BLaER1 (cell line): ENCODE data around the gene UFC1.

Experiments used
- H3K27ac ChIP-seq: shearing (Covaris generic); formaldehyde crosslinking; 2 replicates; pipeline ENCODE4 v1.8.1; 2022
- H3K27me3 ChIP-seq: shearing (Covaris generic); formaldehyde crosslinking; 2 replicates; pipeline ENCODE4 v1.8.1; 2022
- H3K36me3 ChIP-seq: shearing (Covaris generic); formaldehyde crosslinking; 2 replicates; pipeline ENCODE4 v1.8.1; 2022
- H3K4me1 ChIP-seq: shearing (Covaris generic); formaldehyde crosslinking; 2 replicates; pipeline ENCODE4 v1.8.1; 2022
- H3K4me2 ChIP-seq: shearing (Covaris generic); formaldehyde crosslinking; 2 replicates; pipeline ENCODE4 v1.8.1; 2022
- H3K4me3 ChIP-seq: shearing (Covaris generic); formaldehyde crosslinking; 2 replicates; pipeline ENCODE4 v1.8.1; 2022
- H3K9ac ChIP-seq: shearing (Covaris generic); formaldehyde crosslinking; 2 replicates; pipeline ENCODE4 v1.8.1; 2022
- H3K9me3 ChIP-seq: shearing (Covaris generic); formaldehyde crosslinking; 2 replicates; pipeline ENCODE4 v1.8.1; 2022
- H4K20me1 ChIP-seq: shearing (Covaris generic); formaldehyde crosslinking; 2 replicates; pipeline ENCODE4 v1.8.1; 2022
- Cebpa-rat ChIP-seq: shearing (Covaris generic); IDR thresholded peaks from 2 replicates; pipeline ENCODE4 v1.8.1; 2022

UFC1 gene

DNA sequence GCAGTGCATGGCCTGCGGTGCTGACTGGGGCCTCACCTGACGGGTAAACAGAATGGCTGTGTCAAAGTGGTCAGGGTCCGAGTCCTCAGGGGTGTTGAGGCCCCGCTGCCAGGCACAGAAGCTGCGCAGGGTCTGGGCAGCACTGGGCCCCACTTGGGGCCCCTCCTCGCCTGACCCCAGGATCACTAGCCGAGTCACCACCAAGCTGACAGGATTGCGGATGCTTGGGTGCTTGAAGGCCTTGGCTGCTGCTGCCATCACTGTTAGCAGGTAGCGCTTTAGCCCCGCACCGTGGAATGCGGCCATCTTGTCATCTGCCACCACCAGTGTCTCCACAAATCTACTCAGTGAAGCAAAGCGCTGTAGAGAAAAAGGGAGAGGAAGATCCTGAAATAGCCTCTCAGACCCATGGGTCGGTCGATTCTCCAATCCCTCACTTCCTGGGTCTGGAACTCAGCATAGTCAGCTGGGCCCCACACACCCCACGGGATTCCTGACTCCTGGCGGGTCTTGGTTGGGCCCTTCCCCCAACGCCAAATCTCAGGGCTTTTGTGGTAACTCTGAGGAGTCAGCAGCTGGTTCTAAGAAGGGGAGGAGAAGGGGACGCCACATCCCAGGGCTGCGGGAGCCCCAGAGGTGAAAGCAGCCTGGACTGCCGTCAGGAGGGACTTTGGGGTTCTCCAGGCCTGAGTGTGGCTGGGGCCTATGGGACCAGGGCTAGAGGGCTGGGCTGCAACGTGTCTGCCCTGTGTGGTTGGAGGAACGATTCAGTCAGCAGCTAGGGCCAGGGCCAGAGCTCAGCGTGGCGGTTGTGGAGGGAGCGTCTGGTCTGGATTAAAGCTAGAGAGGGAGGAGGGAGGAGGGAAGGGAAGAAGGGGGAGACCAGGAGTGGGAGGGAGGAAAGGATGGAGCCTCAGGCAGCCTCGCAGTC is 43.0 kb downstream of the UFC1 start:
- H3K9ac ChIP-seq: peak overlapping the region; percentile 55
- H3K27me3 ChIP-seq: no peaks in the 10 kb centered on the region
- TF ChIP-seq Cebpa-rat: no peak
- H3K9me3 ChIP-seq: no peaks in the 10 kb centered on the region
- peak overlapping the region; percentile 63 for H3K27ac ChIP-seq
- H3K4me1 ChIP-seq: peaks cover 99% of the 10 kb centered on the region
- no peaks in the 10 kb centered on the region for H3K36me3 ChIP-seq
- peak overlapping the region; percentile 61 for H3K4me2 ChIP-seq
- no peak overlapping the region for H3K4me3 ChIP-seq
- no peaks in the 10 kb centered on the region for H4K20me1 ChIP-seq

- H4K20me1 ChIP-seq: no peaks in the 10 kb centered on the region
- peaks cover 93% of the 10 kb centered on the region for H3K4me1 ChIP-seq
- H3K27me3 ChIP-seq: no peaks in the 10 kb centered on the region
- H3K9ac ChIP-seq: peak overlapping the region; percentile 55; the same call in 1 of the 2 replicates
- TF ChIP-seq Cebpa-rat: no peak
- H3K4me3 ChIP-seq: no peak overlapping the region
- no peaks in the 10 kb centered on the region for H3K36me3 ChIP-seq
- peak overlapping the region; percentile 61 for H3K4me2 ChIP-seq
- no peaks in the 10 kb centered on the region for H3K9me3 ChIP-seq
- peak overlapping the region; percentile 63 for H3K27ac ChIP-seq
Observed at GRCh38 chr1:161197560-161198193, 43.9 kb downstream of the UFC1 start.

- H3K36me3 ChIP-seq: peaks cover under 1% of the 10 kb centered on the region; the same call in 1 of the 2 replicates
- H3K9me3 ChIP-seq: no peaks in the 10 kb centered on the region
- H3K4me3 ChIP-seq: no peak overlapping the region
- TF ChIP-seq Cebpa-rat: no peak
- peak overlapping the region; percentile 39 for H3K4me2 ChIP-seq
- no peaks in the 10 kb centered on the region for H4K20me1 ChIP-seq
- no peak overlapping the region for H3K9ac ChIP-seq
- H3K27me3 ChIP-seq: no peaks in the 10 kb centered on the region
- peaks cover 93% of the 10 kb centered on the region for H3K4me1 ChIP-seq
- no peak overlapping the region for H3K27ac ChIP-seq
Observed at GRCh38 chr1:161198194-161198896, 44.6 kb downstream of the UFC1 start.

- Histone ChIP-seq H3K27me3 (no peaks in the 10 kb centered on the region), H3K9ac (no peak within 1 kb of the TSS), H3K27ac (no peak within 1 kb of the TSS)
Observed at GRCh38 chr1:161198897-161199431, 45.2 kb downstream of the UFC1 start, which contains the start of gene ADAMTS4. Gene ADAMTS4, minus strand, starts transcription at chr1:161199054. Its CDS starts 427 bp downstream, at chr1:161198627.

GRCh38 chr1:161199506-161200139 is 45.8 kb downstream of the UFC1 start:
- Histone ChIP-seq H3K36me3 (peaks cover 13% of the 10 kb centered on the region), H3K27me3 (no peaks in the 10 kb centered on the region), H3K4me1 (peaks cover 86% of the 10 kb centered on the region), H3K4me3 (no peak overlapping the region), H3K4me2 (peak overlapping the region; percentile 88), H3K9ac (no peak overlapping the region), H4K20me1 (no peaks in the 10 kb centered on the region), H3K27ac (no peak overlapping the region), H3K9me3 (no peaks in the 10 kb centered on the region)
- TF ChIP-seq Cebpa-rat: no peak

More at GRCh38 chr1:161198897-161199431, 45.2 kb downstream of the UFC1 start, which contains the start of gene ADAMTS4:
- H3K36me3 ChIP-seq: peaks cover 7% of the 10 kb centered on the region
- peaks cover 93% of the 10 kb centered on the region for H3K4me1 ChIP-seq
- TF ChIP-seq Cebpa-rat: no peak
- no peak within 1 kb of the TSS for H3K4me3 ChIP-seq
- H4K20me1 ChIP-seq: no peaks in the 10 kb centered on the region
- H3K9me3 ChIP-seq: no peaks in the 10 kb centered on the region
- peak within 1 kb of the TSS; percentile 88 for H3K4me2 ChIP-seq

- H3K27ac ChIP-seq: peak overlapping the region; percentile 86
- no peak overlapping the region for H3K4me3 ChIP-seq
- H3K9ac ChIP-seq: no peak overlapping the region
- H4K20me1 ChIP-seq: no peaks in the 10 kb centered on the region
- H3K9me3 ChIP-seq: no peaks in the 10 kb centered on the region
- H3K36me3 ChIP-seq: peaks cover 20% of the 10 kb centered on the region
- no peaks in the 10 kb centered on the region for H3K27me3 ChIP-seq
- peaks cover 77% of the 10 kb centered on the region for H3K4me1 ChIP-seq
- peak overlapping the region; percentile 88 for H3K4me2 ChIP-seq
- TF ChIP-seq Cebpa-rat: no peak
Observed at GRCh38 chr1:161200421-161200991, 46.7 kb downstream of the UFC1 start.

DNA sequence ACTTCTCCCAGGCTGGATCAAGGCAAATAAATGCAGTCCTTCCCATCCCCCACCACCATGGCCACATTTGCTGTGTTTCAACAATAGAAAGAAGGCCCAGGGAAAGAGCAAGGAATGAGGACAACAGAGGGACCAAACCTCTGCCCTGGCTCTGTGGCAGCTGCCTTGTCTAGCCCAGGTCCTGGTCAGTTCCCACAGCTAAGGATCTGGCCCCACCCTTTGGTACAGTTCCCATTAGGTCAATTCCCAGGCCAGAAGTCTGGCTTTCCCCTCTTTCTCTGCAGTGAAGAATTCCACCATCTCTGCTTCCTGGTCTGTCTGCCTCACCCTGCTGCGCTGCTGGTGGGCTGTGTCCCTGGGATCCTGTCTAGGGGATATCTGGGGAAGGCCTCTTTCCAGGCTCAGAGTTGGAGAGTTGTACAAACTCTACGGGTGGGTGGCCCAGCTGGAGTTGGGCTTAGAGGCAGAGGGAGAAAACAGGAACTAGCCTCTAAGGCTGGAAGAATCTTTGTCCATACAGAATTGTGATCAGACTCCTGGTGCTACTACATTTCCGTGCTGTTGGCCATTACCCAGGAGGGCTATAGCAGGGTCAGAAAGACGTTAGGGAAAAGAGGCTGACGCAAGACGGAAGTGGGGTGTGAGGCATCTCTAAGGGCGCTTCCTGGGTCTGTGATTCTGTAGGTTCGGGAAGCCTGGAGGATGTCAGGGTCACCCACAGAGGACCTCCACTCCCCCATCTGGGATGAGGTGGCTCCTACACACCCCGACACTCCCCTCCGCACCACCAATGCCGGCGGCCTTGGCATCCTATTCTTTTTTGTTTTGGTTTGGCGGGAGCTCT is 47.4 kb downstream of the UFC1 start:
- H3K36me3 ChIP-seq: peaks cover 28% of the 10 kb centered on the region
- TF ChIP-seq Cebpa-rat: no peak
- peaks cover 71% of the 10 kb centered on the region for H3K4me1 ChIP-seq
- H3K27ac ChIP-seq: peak overlapping the region; percentile 86
- H4K20me1 ChIP-seq: no peaks in the 10 kb centered on the region
- no peaks in the 10 kb centered on the region for H3K27me3 ChIP-seq
- H3K9me3 ChIP-seq: no peaks in the 10 kb centered on the region
- peak overlapping the region; percentile 74 for H3K4me3 ChIP-seq
- peak overlapping the region; percentile 83 for H3K9ac ChIP-seq
- peak overlapping the region; percentile 88 for H3K4me2 ChIP-seq
